Keratinocyte (primary cell): ENCODE measurements around the gene TNK1. TPM values are rescaled to one million over a fixed set of nuclear protein-coding genes. Genes with fewer than 3 reads are reported as not detected.
A peak's percentile ranks its signal among the peaks of the same experiment; 100 is the strongest.

Experiments used
- DNase-seq: peaks from one replicate; pipeline ENCODE4 v3.0.0-alpha.2; 2011; ENCODE audit warnings: low read depth, missing footprints, low spot score
- FAIRE-seq: peaks from 2 replicates; lab custom pipeline; 2011; peaks lifted over from hg19 to GRCh38; lab: Jason Lieb, UNC
- H2AFZ ChIP-seq: 2 replicates; pipeline ENCODE4 v1.6.0; 2012; ENCODE audit warnings: low read length, control low read depth, inconsistent platforms; ENCODE audit not compliant: control insufficient read depth
- H3K27ac ChIP-seq: 2 replicates; pipeline ENCODE4 v1.5.1; 2011; ENCODE audit warnings: low read length; ENCODE audit not compliant: control insufficient read depth, insufficient read depth
- H3K27me3 ChIP-seq: 3 replicates; pipeline ENCODE4 v1.6.0; 2011; ENCODE audit warnings: low read length; ENCODE audit not compliant: control insufficient read depth, insufficient read depth; ENCODE audit errors: extremely low read depth
- H3K36me3 ChIP-seq, 2 experiments: 2 replicates in 1 of 2; 3 replicates in 1 of 2; pipeline ENCODE4 v1.5.1; 2011; ENCODE audit warnings: low read length in 2 of 2, mild to moderate bottlenecking in 1 of 2; ENCODE audit not compliant: control insufficient read depth in 2 of 2, insufficient read depth in 2 of 2; ENCODE audit errors: extremely low read depth in 1 of 2
- H3K4me1 ChIP-seq: 3 replicates; pipeline ENCODE4 v1.5.1; 2011; ENCODE audit warnings: low read length; ENCODE audit not compliant: control insufficient read depth, insufficient read depth; ENCODE audit errors: extremely low read depth
- H3K4me2 ChIP-seq: 3 replicates; pipeline ENCODE4 v1.6.0; 2011; ENCODE audit warnings: low read depth, low read length; ENCODE audit not compliant: control insufficient read depth, insufficient read depth; ENCODE audit errors: extremely low read depth
- H3K4me3 ChIP-seq, 3 experiments: fragments of 200-600 bp in 1 of 3; sonication (generic) in 1 of 3; 2 replicates in 2 of 3; 3 replicates in 1 of 3; pipeline ENCODE4 v1.5.1; 2011 to 2016; ENCODE audit warnings: low read length in 3 of 3, mild to moderate bottlenecking in 3 of 3, control low read depth in 2 of 3, inconsistent platforms in 1 of 3, low read depth in 1 of 3, mixed read lengths in 1 of 3, mixed run types in 1 of 3, moderate library complexity in 1 of 3; ENCODE audit not compliant: control insufficient read depth in 2 of 3, insufficient read depth in 2 of 3; ENCODE audit errors: extremely low read depth in 1 of 3
- H3K79me2 ChIP-seq: 2 replicates; pipeline ENCODE4 v1.6.0; 2012; ENCODE audit warnings: low read length; ENCODE audit not compliant: control insufficient read depth, insufficient read depth
- H3K9ac ChIP-seq: 3 replicates; pipeline ENCODE4 v1.6.0; 2011; ENCODE audit warnings: low read length; ENCODE audit not compliant: control insufficient read depth, insufficient read depth; ENCODE audit errors: extremely low read depth
- H3K9me1 ChIP-seq: 3 replicates; pipeline ENCODE4 v1.6.0; 2011; ENCODE audit warnings: low read length; ENCODE audit not compliant: control insufficient read depth, insufficient read depth; ENCODE audit errors: extremely low read depth
- H3K9me3 ChIP-seq: 2 replicates; pipeline ENCODE4 v1.5.1; 2012; ENCODE audit warnings: low read depth, low read length; ENCODE audit not compliant: control insufficient read depth
- H4K20me1 ChIP-seq: 3 replicates; pipeline ENCODE4 v1.6.0; 2011; ENCODE audit warnings: low read length; ENCODE audit not compliant: control insufficient read depth, insufficient read depth; ENCODE audit errors: extremely low read depth
- CTCF ChIP-seq, 3 experiments: IDR thresholded peaks in 1 of 3; conservative IDR thresholded peaks in 1 of 3; optimal IDR thresholded peaks in 1 of 3; 2 replicates in 2 of 3; 3 replicates in 1 of 3; pipeline versions ENCODE3 to v1.5.1; 2011; ENCODE audit warnings: low read length in 3 of 3, mild to moderate bottlenecking in 3 of 3, moderate library complexity in 2 of 3, control low read depth in 1 of 3, inconsistent platforms in 1 of 3; ENCODE audit not compliant: insufficient read depth in 2 of 3; ENCODE audit errors: extremely low read depth in 1 of 3
- EZH2 ChIP-seq: IDR thresholded peaks from one replicate; pipeline ENCODE4 v1.6.1; 2012; ENCODE audit warnings: inconsistent platforms, mild to moderate bottlenecking, low read length, moderate library complexity
- dilution Hi-C: fragments of 300-500 bp; cut with MboI; formaldehyde crosslinking; loops from one replicate; pipeline ENCODE4 v1.7.0; 2020; ENCODE audit warnings: low sequenced_read_pairs; ENCODE audit not compliant: extremely low pct_ligation_motif_present
- polyA plus RNA-seq, 5 experiments: library from polyadenylated mRNA; depleted of rRNA in 3 of 5; stranded (reverse) in 3 of 5; stranded (forward) in 1 of 5; unstranded in 1 of 5; fragments of >200 nt; gene quantifications; 1 replicate in 1 of 5; 2 replicates in 3 of 5; 3 replicates in 1 of 5; pipeline versions ENCODE4 v1.2.1 to v1.2.3, GENCODE V29; 2011 to 2012; ENCODE audit warnings: missing spikeins in 2 of 5, low read depth in 1 of 5, low replicate concordance in 1 of 5

TNK1 gene
- polyA plus RNA-seq, 1 donor (not counting 4 experiments of a cell fraction or from before 2014, with no cell fraction given): 10.6 TPM

DNA sequence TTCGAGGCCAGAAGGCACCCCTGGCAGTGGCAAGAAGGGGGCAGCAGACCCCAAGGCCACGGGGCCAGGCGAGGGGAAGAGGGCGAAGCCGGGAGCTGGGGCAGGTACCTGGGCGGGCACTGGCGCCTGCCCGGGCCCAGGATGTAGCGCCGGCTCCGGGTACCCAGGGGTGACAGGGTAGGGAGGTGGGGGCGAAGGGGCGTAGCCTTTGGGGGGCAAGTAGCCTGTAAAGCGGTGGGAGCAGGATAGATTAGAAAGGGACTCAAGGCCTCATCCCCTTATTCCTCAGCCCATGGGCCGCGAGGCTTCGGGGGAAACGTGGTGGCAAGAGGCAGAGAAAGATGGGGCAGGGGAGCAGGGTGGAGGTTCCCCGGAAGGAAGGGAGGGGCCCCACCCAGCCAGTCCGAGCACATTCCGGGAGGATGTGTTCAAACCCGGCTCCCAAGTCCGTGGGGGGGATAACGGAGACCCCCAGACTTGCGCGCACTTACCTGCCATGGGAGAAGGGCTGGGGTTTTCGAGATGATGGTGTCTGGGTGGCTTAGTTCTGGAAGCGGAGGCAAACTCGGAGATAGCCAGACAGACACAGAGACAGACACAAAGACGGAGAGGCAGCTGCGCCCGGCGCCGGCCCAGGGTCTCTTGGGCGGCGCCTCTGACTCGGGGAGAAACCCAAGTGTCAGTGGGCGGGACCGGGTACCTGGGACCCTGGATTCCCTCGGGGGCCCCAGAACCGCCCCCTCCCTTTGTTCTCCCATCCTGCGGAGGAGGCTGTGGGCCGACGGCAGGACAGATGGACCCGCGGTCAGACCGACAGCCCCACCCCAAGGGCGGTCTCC, 12.9 kb downstream of the TNK1 start:
- H4K20me1 ChIP-seq: no peaks in the 10 kb centered on the region
- TF ChIP-seq EZH2: no peak
- peak in 2 of 3 experiments; percentile 6 to 17 for TF ChIP-seq CTCF (optimal IDR thresholded peaks at IDR 0.05 in 1 of 3, IDR thresholded peaks at IDR 0.05 in 1 of 3, conservative IDR thresholded peaks at IDR 0.05 in 1 of 3; ENCODE audit: extremely low read depth in 1 of 3, insufficient read depth in 2 of 3, low read length in 3 of 3)
- H3K4me2 ChIP-seq: peak overlapping the region; percentile 77
- H3K4me3 ChIP-seq: peak overlapping the region; percentile 83 to 90 (median 89)
- no peaks in the 10 kb centered on the region for H3K9me3 ChIP-seq
- peak overlapping the region; percentile 66 for H2AFZ ChIP-seq
- no peaks in the 10 kb centered on the region for H3K27me3 ChIP-seq
- peaks cover 22 to 39% of the 10 kb centered on the region in 2 experiments for H3K36me3 ChIP-seq
- peak overlapping the region; percentile 69 for H3K27ac ChIP-seq
- FAIRE-seq (no peak), DNase-seq (no peak)
- peak overlapping the region; percentile 80 for H3K9ac ChIP-seq
- no peaks in the 10 kb centered on the region for H3K9me1 ChIP-seq
- dilution Hi-C loops: no loop called here
- H3K4me1 ChIP-seq: peaks cover 11% of the 10 kb centered on the region
- H3K79me2 ChIP-seq: peaks cover 27% of the 10 kb centered on the region

GRCh38 chr17:7394452-7395191, 13.7 kb downstream of the TNK1 start, which contains the start of gene PLSCR3:
Gene PLSCR3 (minus strand): TSS chr17:7394525. CDS start chr17:7394110, 415 bp downstream.
- Histone ChIP-seq H3K4me1 (peaks cover 11% of the 10 kb centered on the region), H3K9me3 (no peaks in the 10 kb centered on the region), H3K36me3 (peaks cover 16 to 31% of the 10 kb centered on the region in 2 experiments), H3K9ac (peak within 1 kb of the TSS; percentile 80), H3K4me2 (peak within 1 kb of the TSS; percentile 84), H4K20me1 (no peaks in the 10 kb centered on the region), H3K9me1 (peaks cover under 1% of the 10 kb centered on the region), H3K27ac (peak within 1 kb of the TSS; percentile 69), H3K4me3 (peak within 1 kb of the TSS; percentile 83 to 90 (median 89)), H3K27me3 (no peaks in the 10 kb centered on the region), H3K79me2 (peaks cover 27% of the 10 kb centered on the region), H2AFZ (peak within 1 kb of the TSS; percentile 66)
- TF ChIP-seq CTCF (optimal IDR thresholded peaks at IDR 0.05 in 1 of 3, IDR thresholded peaks at IDR 0.05 in 1 of 3, conservative IDR thresholded peaks at IDR 0.05 in 1 of 3; ENCODE audit: extremely low read depth in 1 of 3, insufficient read depth in 2 of 3, low read length in 3 of 3): peak; percentile 10 to 49 (median 15)
- no peak for TF ChIP-seq EZH2
- peak; percentile 60 for FAIRE-seq
- dilution Hi-C loops: no loop called here
- DNase-seq: no peak
